ENCODE results near the gene UBR1. TPM values are rescaled to one million over a fixed set of nuclear protein-coding genes. Genes with fewer than 3 reads are reported as not detected.
"Not testable (repeated sequence)": the region's sequence is repeated elsewhere in the genome, so short reads cannot be mapped to it uniquely, and the experiment has no call there.

The UBR1 gene
- total and polyA plus RNA-seq, 2 donors (not counting 3 experiments of a cell fraction or from before 2014, with no cell fraction given) = 5.3 to 26.9 TPM

DNA sequence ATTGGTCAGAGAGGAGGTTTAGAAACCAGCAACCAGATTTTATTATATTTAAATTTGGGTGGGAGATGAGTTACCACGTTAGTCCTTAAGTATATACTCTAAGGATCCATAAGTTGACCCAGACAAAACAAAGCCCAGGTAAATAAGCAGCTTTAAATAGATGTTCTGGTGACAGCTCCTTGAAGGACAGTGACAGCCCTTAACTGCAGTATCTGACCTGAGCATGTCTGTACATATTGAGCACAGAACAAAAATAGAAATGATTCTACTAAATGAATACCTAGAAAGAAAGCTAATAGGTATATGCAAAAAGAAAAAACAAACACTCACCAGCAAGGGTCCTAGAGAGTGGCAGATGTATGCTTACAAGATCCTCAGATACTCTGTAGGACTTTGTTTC is 63.0 kb downstream of the UBR1 start:
- no peak overlapping the region for H3K4me3 ChIP-seq (replicated peaks in 1 of 3; ENCODE audit: insufficient read depth in 1 of 3, low read depth in 1 of 3, low read length in 3 of 3)
- FAIRE-seq = no peak
- no peak for TF ChIP-seq EZH2 (IDR thresholded peaks at IDR 0.05; ENCODE audit: borderline replicate concordance, low read depth, low read length, severe bottlenecking)
- TF ChIP-seq CTCF (IDR thresholded peaks at IDR 0.05; ENCODE audit: extremely low read depth in 1 of 2, insufficient read depth in 1 of 2, low read depth in 1 of 2, low read length in 2 of 2) = no peak
- no peak for TF ChIP-seq MAX (IDR thresholded peaks at IDR 0.05; ENCODE audit: insufficient read depth, insufficient read length)
- no peak for TF ChIP-seq MYC (IDR thresholded peaks at IDR 0.05; ENCODE audit: low read depth, low read length)
- TF ChIP-seq FOS (IDR thresholded peaks at IDR 0.05; ENCODE audit: borderline replicate concordance, insufficient read depth, low read length) = no peak
- no peak for TF ChIP-seq POLR2A (IDR thresholded peaks at IDR 0.05; ENCODE audit: low read depth, low read length)
- TF ChIP-seq JUN (IDR thresholded peaks at IDR 0.05; ENCODE audit: borderline replicate concordance, insufficient read depth, insufficient read length, low read depth) = no peak
- no peak for TF ChIP-seq GATA2 (IDR thresholded peaks at IDR 0.05; ENCODE audit: insufficient read depth, insufficient read length, low read depth, low read length)
- TF ChIP-seq POLR2AphosphoS5 (IDR thresholded peaks at IDR 0.05; ENCODE audit: insufficient read depth, low read depth, low read length) = no peak

DNA sequence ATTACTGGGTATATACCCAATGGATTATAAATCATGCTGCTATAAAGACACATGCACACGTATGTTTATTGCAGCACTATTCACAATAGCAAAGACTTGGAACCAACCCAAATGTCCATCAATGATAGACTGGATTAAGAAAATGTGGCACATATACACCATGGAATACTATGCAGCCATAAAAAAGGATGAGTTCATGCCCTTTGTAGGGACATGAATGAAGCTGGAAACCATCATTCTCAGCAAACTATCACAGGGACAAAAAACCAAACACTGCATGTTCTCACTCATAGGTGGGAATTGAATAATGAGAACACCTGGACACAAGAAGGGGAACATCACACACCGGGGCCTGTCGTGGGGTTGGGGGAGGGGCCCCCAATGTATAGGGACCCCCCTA is 64.8 kb downstream of the UBR1 start:
- dilution Hi-C loops (cut with MboI; ENCODE audit: extremely low pct_ligation_motif_present, low sequenced_read_pairs); BruUV-seq (replicated peaks); H3K27ac ChIP-seq (ENCODE audit: insufficient read depth, low read depth, low read length); POLR2A ChIA-PET; DNase-seq (ENCODE audit: low read depth, low spot score); H3K4me2 ChIP-seq (ENCODE audit: insufficient read depth, low read length); intact Hi-C loops (cut with micrococcal nuclease); H3K9me1 ChIP-seq (replicated peaks; ENCODE audit: control insufficient read depth, extremely low read depth, insufficient read depth, low read length); H3K4me1 ChIP-seq (ENCODE audit: control insufficient read depth, extremely low read depth, insufficient read depth, low read length); H3K4me3 ChIP-seq (replicated peaks in 1 of 3; ENCODE audit: insufficient read depth in 1 of 3, low read depth in 1 of 3, low read length in 3 of 3); H4K20me1 ChIP-seq (replicated peaks; ENCODE audit: control insufficient read depth, extremely low read depth, insufficient read depth, low read length); H3K27me3 ChIP-seq (ENCODE audit: control insufficient read depth in 2 of 2, insufficient read depth in 2 of 2, low read length in 2 of 2); H2AFZ ChIP-seq (ENCODE audit: low read depth, low read length); H3K9me3 ChIP-seq (replicated peaks; ENCODE audit: control insufficient read depth, insufficient read depth, low read length); H3K79me2 ChIP-seq (ENCODE audit: control insufficient read depth, insufficient read depth, low read length); H3K9ac ChIP-seq (replicated peaks; ENCODE audit: extremely low read depth, insufficient read depth, low read length); CTCF ChIA-PET; FAIRE-seq: not testable (repeated sequence)
- peaks cover 4 to 10% of the 10 kb centered on the region in 2 experiments for H3K36me3 ChIP-seq (ENCODE audit: control insufficient read depth in 2 of 2, extremely low read depth in 1 of 2, insufficient read depth in 2 of 2, low read length in 2 of 2)

More for the DNA sequence above, 63.0 kb downstream of the UBR1 start:
- CTCF ChIA-PET = interaction anchor here (1.0 to 1.3 kb wide), 2 partner anchors 8 to 10 kb away, joined by 4 read pairs; no protein-coding TSS in a partner anchor
- no peaks in the 10 kb centered on the region for H3K4me1 ChIP-seq (ENCODE audit: control insufficient read depth, extremely low read depth, insufficient read depth, low read length)
- dilution Hi-C loops (cut with MboI; ENCODE audit: extremely low pct_ligation_motif_present, low sequenced_read_pairs) = no loop called here
- POLR2A ChIA-PET = no interaction called here
- DNase-seq (ENCODE audit: low read depth, low spot score) = no peak
- H3K9me3 ChIP-seq (replicated peaks; ENCODE audit: control insufficient read depth, insufficient read depth, low read length) = no peaks in the 10 kb centered on the region
- no peak overlapping the region for H3K9ac ChIP-seq (replicated peaks; ENCODE audit: extremely low read depth, insufficient read depth, low read length)
- H3K79me2 ChIP-seq (ENCODE audit: control insufficient read depth, insufficient read depth, low read length) = no peaks in the 10 kb centered on the region
- BruUV-seq (replicated peaks) = no TSS peak
- no peak overlapping the region for H3K27ac ChIP-seq (ENCODE audit: insufficient read depth, low read depth, low read length)
- H3K4me2 ChIP-seq (ENCODE audit: insufficient read depth, low read length) = no peak overlapping the region
- H3K27me3 ChIP-seq (ENCODE audit: control insufficient read depth in 2 of 2, insufficient read depth in 2 of 2, low read length in 2 of 2) = no peaks in the 10 kb centered on the region
- peaks cover 8 to 12% of the 10 kb centered on the region in 2 experiments for H3K36me3 ChIP-seq (ENCODE audit: control insufficient read depth in 2 of 2, extremely low read depth in 1 of 2, insufficient read depth in 2 of 2, low read length in 2 of 2)
- no peaks in the 10 kb centered on the region for H4K20me1 ChIP-seq (replicated peaks; ENCODE audit: control insufficient read depth, extremely low read depth, insufficient read depth, low read length)
- peaks cover 3% of the 10 kb centered on the region for H3K9me1 ChIP-seq (replicated peaks; ENCODE audit: control insufficient read depth, extremely low read depth, insufficient read depth, low read length)
- intact Hi-C loops (cut with micrococcal nuclease) = no loop called here
- no peak overlapping the region for H2AFZ ChIP-seq (ENCODE audit: low read depth, low read length)

DNA sequence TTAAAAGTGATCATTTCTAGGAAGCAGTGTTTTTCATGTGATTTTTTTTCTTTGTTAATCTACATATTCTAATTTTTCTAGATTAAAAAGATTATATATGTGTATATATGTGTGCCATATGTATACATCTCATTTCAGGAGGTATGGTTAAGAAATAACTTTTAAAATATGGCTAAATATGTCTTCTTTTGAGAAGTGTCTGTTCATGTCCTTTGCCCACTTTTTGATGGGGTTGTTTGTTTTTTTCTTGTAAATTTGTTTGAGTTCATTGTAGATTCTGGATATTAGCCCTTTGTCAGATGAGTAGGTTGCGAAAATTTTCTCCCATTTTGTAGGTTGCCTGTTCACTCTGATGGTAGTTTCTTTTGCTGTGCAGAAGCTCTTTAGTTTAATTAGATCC is 70.6 kb downstream of the UBR1 start:
- DNase-seq (ENCODE audit: low read depth, low spot score); H3K4me1 ChIP-seq (ENCODE audit: control insufficient read depth, extremely low read depth, insufficient read depth, low read length); H3K27ac ChIP-seq (ENCODE audit: insufficient read depth, low read depth, low read length); H3K4me3 ChIP-seq (replicated peaks in 1 of 3; ENCODE audit: insufficient read depth in 1 of 3, low read depth in 1 of 3, low read length in 3 of 3); H3K9ac ChIP-seq (replicated peaks; ENCODE audit: extremely low read depth, insufficient read depth, low read length); H3K9me1 ChIP-seq (replicated peaks; ENCODE audit: control insufficient read depth, extremely low read depth, insufficient read depth, low read length); POLR2A ChIA-PET; H3K4me2 ChIP-seq (ENCODE audit: insufficient read depth, low read length); H4K20me1 ChIP-seq (replicated peaks; ENCODE audit: control insufficient read depth, extremely low read depth, insufficient read depth, low read length); H3K9me3 ChIP-seq (replicated peaks; ENCODE audit: control insufficient read depth, insufficient read depth, low read length); H2AFZ ChIP-seq (ENCODE audit: low read depth, low read length); FAIRE-seq; H3K27me3 ChIP-seq (ENCODE audit: control insufficient read depth in 2 of 2, insufficient read depth in 2 of 2, low read length in 2 of 2); H3K36me3 ChIP-seq (ENCODE audit: control insufficient read depth in 2 of 2, extremely low read depth in 1 of 2, insufficient read depth in 2 of 2, low read length in 2 of 2); H3K79me2 ChIP-seq (ENCODE audit: control insufficient read depth, insufficient read depth, low read length); dilution Hi-C loops (cut with MboI; ENCODE audit: extremely low pct_ligation_motif_present, low sequenced_read_pairs); BruUV-seq (replicated peaks): not testable (repeated sequence)
- intact Hi-C loops (cut with micrococcal nuclease) = loop anchor here (10.0 kb wide), 1 partner anchor 330 kb away; no protein-coding TSS in a partner anchor
- CTCF ChIA-PET = interaction anchor here (0.6 to 1.4 kb wide), 3 partner anchors 8 to 24 kb away, joined by 3 to 4 read pairs (median 3); no protein-coding TSS in a partner anchor
